HG03066 (cell line): ENCODE results near the gene CNTNAP2.
A peak's percentile ranks its signal among the peaks of the same experiment; 100 is the strongest.

Experiments used
- ATAC-seq: cut with Tn5 transposase; IDR thresholded peaks from one replicate; pipeline ENCODE4 v1.9.1; 2021; ENCODE audit warnings: low read depth; ENCODE audit not compliant: unreplicated experiment

CNTNAP2 gene

GRCh38 chr7:148379677-148380076 lies 2263.1 kb downstream of the CNTNAP2 start:
- ATAC-seq, result no peak

GRCh38 chr7:148380596-148381419 lies 2264.2 kb downstream of the CNTNAP2 start:
- ATAC-seq, result no peak

- ATAC-seq, result no peak
Measured at GRCh38 chr7:148382596-148382995, 2266.0 kb downstream of the CNTNAP2 start.

GRCh38 chr7:148383651-148384050 lies 2267.1 kb downstream of the CNTNAP2 start:
- no peak for ATAC-seq

- ATAC-seq, result no peak
Measured at GRCh38 chr7:148385009-148385682, 2268.5 kb downstream of the CNTNAP2 start.

- no peak for ATAC-seq
Measured at GRCh38 chr7:148390381-148390780, 2273.8 kb downstream of the CNTNAP2 start.

GRCh38 chr7:148391591-148391990 lies 2275.0 kb downstream of the CNTNAP2 start:
- ATAC-seq, result no peak

- ATAC-seq, result no peak
Measured at GRCh38 chr7:148394582-148394981, 2278.0 kb downstream of the CNTNAP2 start.

- no peak for ATAC-seq
Measured at GRCh38 chr7:148395352-148395811, 2278.8 kb downstream of the CNTNAP2 start.

- no peak for ATAC-seq
Measured at GRCh38 chr7:148395990-148396716, 2279.6 kb downstream of the CNTNAP2 start.

- ATAC-seq, result no peak
Measured at GRCh38 chr7:148397056-148397455, 2280.5 kb downstream of the CNTNAP2 start.

GRCh38 chr7:148397551-148397950 lies 2280.9 kb downstream of the CNTNAP2 start:
- no peak for ATAC-seq

- ATAC-seq, result no peak
Measured at GRCh38 chr7:148397985-148398384, 2281.4 kb downstream of the CNTNAP2 start.

GRCh38 chr7:148398844-148399365 lies 2282.3 kb downstream of the CNTNAP2 start:
- ATAC-seq, result peak; percentile 89

GRCh38 chr7:148400101-148400500 lies 2283.5 kb downstream of the CNTNAP2 start:
- ATAC-seq, result no peak

- ATAC-seq, result no peak
Measured at GRCh38 chr7:148402159-148402558, 2285.6 kb downstream of the CNTNAP2 start.

- no peak for ATAC-seq
Measured at GRCh38 chr7:148403466-148403993, 2286.9 kb downstream of the CNTNAP2 start.

- ATAC-seq, result no peak
Measured at GRCh38 chr7:148408307-148408706, 2291.7 kb downstream of the CNTNAP2 start.

- no peak for ATAC-seq
Measured at GRCh38 chr7:148410905-148411304, 2294.3 kb downstream of the CNTNAP2 start.

GRCh38 chr7:148412691-148413090 lies 2296.1 kb downstream of the CNTNAP2 start:
- no peak for ATAC-seq
